A673 (cell line): ENCODE results near the gene DCTN3. TPM values are rescaled to one million over a fixed set of nuclear protein-coding genes. Genes with fewer than 3 reads are reported as not detected.

Experiments
- BruUV-seq: library from RNA; stranded (reverse); fragments of 400-500 nt; replicated peaks from 2 replicates; lab custom pipeline; 2021; lab: Mats Ljungman, UMichigan
- CTCF ChIA-PET: fragments of 300-600 bp; sonication (Branson Sonifier 250); formaldehyde crosslinking; loops from one replicate; lab custom pipeline; 2022; ENCODE audit warnings: antibody characterized with exemption; lab: Charles Lee
- POLR2A ChIA-PET: fragments of 300-600 bp; sonication (Branson Sonifier 250); formaldehyde crosslinking; loops from one replicate; lab custom pipeline; 2022; ENCODE audit warnings: antibody characterized with exemption; ENCODE audit not compliant: low non-redundant PET; lab: Charles Lee
- DNase-seq: peaks from one replicate; pipeline ENCODE4 v3.0.0-alpha.2; 2015; ENCODE audit warnings: low spot score
- H3K27ac ChIP-seq: fragments of 200-600 bp; sonication (generic); 2 replicates; pipeline ENCODE4 v1.5.1; 2016; ENCODE audit warnings: mixed run types, low read depth, mild to moderate bottlenecking, mixed read lengths, antibody characterized with exemption, low read length; ENCODE audit not compliant: poor library complexity, severe bottlenecking
- H3K27me3 ChIP-seq: fragments of 200-600 bp; sonication (generic); replicated peaks from 2 replicates; pipeline ENCODE4 v1.6.1; 2017; ENCODE audit warnings: mixed run types, low read depth, mild to moderate bottlenecking, mixed read lengths, antibody characterized with exemption, low read length; ENCODE audit not compliant: insufficient read depth, poor library complexity
- H3K36me3 ChIP-seq: fragments of 200-600 bp; sonication (generic); 2 replicates; pipeline ENCODE4 v1.6.1; 2016; ENCODE audit warnings: mixed run types, mild to moderate bottlenecking, mixed read lengths, antibody characterized with exemption, low read length; ENCODE audit not compliant: insufficient read depth, poor library complexity, severe bottlenecking
- H3K4me1 ChIP-seq: fragments of 200-600 bp; sonication (generic); 2 replicates; pipeline ENCODE4 v1.6.1; 2017; ENCODE audit warnings: mixed run types, mild to moderate bottlenecking, mixed read lengths, antibody characterized with exemption, low read length; ENCODE audit not compliant: insufficient read depth, poor library complexity, severe bottlenecking
- H3K4me3 ChIP-seq: fragments of 200-600 bp; sonication (generic); 2 replicates; pipeline ENCODE4 v1.5.1; 2016; ENCODE audit warnings: low read depth, mixed run types, mild to moderate bottlenecking, mixed read lengths, low read length; ENCODE audit not compliant: poor library complexity, severe bottlenecking
- H3K9me3 ChIP-seq: fragments of 200-600 bp; sonication (generic); 2 replicates; pipeline ENCODE4 v1.6.1; 2016; ENCODE audit warnings: mixed run types, low read depth, mild to moderate bottlenecking, mixed read lengths, antibody characterized with exemption, low read length; ENCODE audit not compliant: poor library complexity, severe bottlenecking
- CTCF ChIP-seq: fragments of 300-800, 200-600 bp; sonication (generic); conservative IDR thresholded peaks from 2 replicates; pipeline ENCODE4 v1.5.1; 2017; ENCODE audit warnings: low read depth, mild to moderate bottlenecking, antibody characterized with exemption, low read length, moderate library complexity, mixed read lengths
- EZH2 ChIP-seq: fragments of 200-600 bp; sonication (generic); IDR thresholded peaks from 2 replicates; pipeline ENCODE4 v1.6.1; 2017; ENCODE audit warnings: borderline replicate concordance, low read depth, mild to moderate bottlenecking, mixed read lengths, antibody characterized with exemption, low read length; ENCODE audit not compliant: poor library complexity, severe bottlenecking
- intact Hi-C: fragments of 100-400 bp; cut with micrococcal nuclease; formaldehyde crosslinking; loops from one replicate; pipeline ENCODE4 v1.10.0; 2022; ENCODE audit not compliant: unreplicated experiment
- total RNA-seq: library from RNA; stranded (reverse); gene quantifications from 2 replicates; pipeline ENCODE4 v1.2.3, GENCODE V29; 2021

The DCTN3 gene
- total RNA-seq, 1 experiment from 2014 or later = 79.3 TPM

DNA sequence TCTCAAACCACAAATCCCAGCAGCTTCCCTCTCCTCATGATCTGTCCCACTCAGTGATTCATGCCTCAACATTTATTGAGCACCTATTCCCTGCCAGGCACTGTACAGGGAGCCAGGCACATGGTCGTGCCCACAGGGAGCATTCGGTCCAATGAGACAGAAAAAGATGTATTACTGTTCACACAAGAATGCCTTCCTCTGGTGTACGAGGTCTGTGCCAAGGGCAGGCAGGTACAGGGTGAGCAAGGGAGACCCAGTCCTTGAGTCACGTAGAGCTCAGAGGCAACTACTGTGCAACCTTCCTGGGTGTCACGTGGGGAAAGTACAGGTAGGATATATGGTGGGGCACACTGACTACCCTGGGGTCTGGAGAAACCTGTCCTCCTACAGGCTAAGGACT, 35.3 kb downstream of the DCTN3 start:
- TF ChIP-seq CTCF (no peak), EZH2 (no peak)
- intact Hi-C loops = no loop called here
- POLR2A ChIA-PET = no interaction called here
- H3K9me3 ChIP-seq = no peaks in the 10 kb centered on the region
- H3K4me3 ChIP-seq = no peak overlapping the region
- H3K36me3 ChIP-seq = no peaks in the 10 kb centered on the region
- H3K27ac ChIP-seq = no peak overlapping the region
- H3K27me3 ChIP-seq = peaks cover 37% of the 10 kb centered on the region
- H3K4me1 ChIP-seq = peaks cover 8% of the 10 kb centered on the region
- DNase-seq = no peak
- no TSS peak for BruUV-seq
- CTCF ChIA-PET = no interaction called here

DNA sequence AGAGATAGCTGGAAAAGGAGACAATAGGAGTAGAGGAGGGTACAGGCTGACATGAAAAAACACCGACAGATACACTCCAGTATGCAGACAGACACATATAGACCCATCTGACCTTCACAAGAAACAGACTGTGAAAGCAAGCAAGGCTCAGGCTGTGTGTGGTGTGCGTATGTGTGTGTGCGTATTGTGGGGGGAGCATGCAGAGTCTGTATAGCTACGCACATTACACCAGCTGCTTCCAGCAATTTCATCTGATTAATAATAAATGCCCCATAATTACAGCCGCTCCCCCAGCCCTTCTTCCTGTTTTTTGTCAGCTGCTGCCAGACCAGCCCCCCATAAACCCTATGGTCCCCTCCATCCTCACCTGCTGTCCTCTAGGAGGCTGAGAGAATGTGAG, 37.5 kb downstream of the DCTN3 start:
- POLR2A ChIA-PET = no interaction called here
- Histone ChIP-seq H3K4me1 (peaks cover 18% of the 10 kb centered on the region), H3K27me3 (peaks cover 28% of the 10 kb centered on the region)

GRCh38 chr9:34581318-34581717, 39.0 kb downstream of the DCTN3 start:
- Histone ChIP-seq H3K27me3 (peaks cover 13% of the 10 kb centered on the region), H3K4me1 (peaks cover 22% of the 10 kb centered on the region), H3K9me3 (no peaks in the 10 kb centered on the region), H3K36me3 (no peaks in the 10 kb centered on the region), H3K27ac (no peak overlapping the region), H3K4me3 (no peak overlapping the region)
- intact Hi-C loops = no loop called here
- TF ChIP-seq EZH2 (no peak), CTCF (no peak)
- no TSS peak for BruUV-seq
- no peak for DNase-seq
- ChIA-PET POLR2A (no interaction called here), CTCF (no interaction called here)

More for the DNA sequence above, 37.5 kb downstream of the DCTN3 start:
- no TSS peak for BruUV-seq
- intact Hi-C loops = no loop called here
- no peak overlapping the region for H3K4me3 ChIP-seq
- DNase-seq = no peak
- no peak overlapping the region for H3K27ac ChIP-seq
- no peaks in the 10 kb centered on the region for H3K9me3 ChIP-seq
- CTCF ChIA-PET = interaction anchor here (1.6 kb wide), 1 partner anchor 179 kb away, joined by 4 read pairs; no protein-coding TSS in a partner anchor
- no peak for TF ChIP-seq CTCF
- no peak for TF ChIP-seq EZH2
- no peaks in the 10 kb centered on the region for H3K36me3 ChIP-seq
